ENCODE measurements around the gene SOX3.

Gene SOX3

GRCh38 chrX:140514554-140514953 lies 9.7 kb upstream of the SOX3 start:
- H3K4me3 ChIP-seq (ENCODE audit: control insufficient read depth, low read depth, low read length): no peak overlapping the region
- TF ChIP-seq CTCF (conservative IDR thresholded peaks at IDR 0.05; ENCODE audit: control insufficient read depth, insufficient read depth, low read depth, low read length): no peak
- DNase-seq (ENCODE audit: low read depth): no peak

- H3K4me3 ChIP-seq (ENCODE audit: control insufficient read depth, low read depth, low read length): no peak overlapping the region
- no peak for TF ChIP-seq CTCF (conservative IDR thresholded peaks at IDR 0.05; ENCODE audit: control insufficient read depth, insufficient read depth, low read depth, low read length)
- DNase-seq (ENCODE audit: low read depth): no peak
Measured at GRCh38 chrX:140510895-140511295, 6.0 kb upstream of the SOX3 start.

- TF ChIP-seq CTCF (conservative IDR thresholded peaks at IDR 0.05; ENCODE audit: control insufficient read depth, insufficient read depth, low read depth, low read length): no peak
Measured at GRCh38 chrX:140510306-140510676, 5.4 kb upstream of the SOX3 start.

GRCh38 chrX:140509468-140510305 lies 4.8 kb upstream of the SOX3 start:
- no peak for DNase-seq (ENCODE audit: low read depth)
- no peak for TF ChIP-seq CTCF (conservative IDR thresholded peaks at IDR 0.05; ENCODE audit: control insufficient read depth, insufficient read depth, low read depth, low read length)
- H3K4me3 ChIP-seq (ENCODE audit: control insufficient read depth, low read depth, low read length): no peak overlapping the region

More at GRCh38 chrX:140510306-140510676, 5.4 kb upstream of the SOX3 start:
- H3K4me3 ChIP-seq (ENCODE audit: control insufficient read depth, low read depth, low read length): no peak overlapping the region
- DNase-seq (ENCODE audit: low read depth): no peak

- TF ChIP-seq CTCF (conservative IDR thresholded peaks at IDR 0.05; ENCODE audit: control insufficient read depth, insufficient read depth, low read depth, low read length): no peak
- DNase-seq (ENCODE audit: low read depth): no peak
- no peak overlapping the region for H3K4me3 ChIP-seq (ENCODE audit: control insufficient read depth, low read depth, low read length)
Measured at GRCh38 chrX:140508958-140509357, 4.1 kb upstream of the SOX3 start.

GRCh38 chrX:140507982-140508305 lies 3.1 kb upstream of the SOX3 start:
- DNase-seq (ENCODE audit: low read depth): no peak
- H3K4me3 ChIP-seq (ENCODE audit: control insufficient read depth, low read depth, low read length): no peak overlapping the region
- TF ChIP-seq CTCF (conservative IDR thresholded peaks at IDR 0.05; ENCODE audit: control insufficient read depth, insufficient read depth, low read depth, low read length): no peak

All from fibroblast of mammary gland (primary cell).